ENCODE results near the gene RXRG. TPM values are rescaled to one million over a fixed set of nuclear protein-coding genes. Genes with fewer than 3 reads are reported as not detected.
A peak's percentile ranks its signal among the peaks of the same experiment; 100 is the strongest.

RXRG gene
- total RNA-seq, 1 donor from 2014 or later, result 39.1 TPM

GRCh38 chr1:165439330-165439729 is 5.6 kb downstream of the RXRG start:
- peaks cover 7 to 25% (median 25%) of the 10 kb centered on the region in 3 donors for H3K4me1 ChIP-seq (ENCODE audit: control insufficient read depth in 3 of 3, insufficient read depth in 3 of 3, low read length in 3 of 3)
- no peaks in the 10 kb centered on the region for H3K27me3 ChIP-seq (ENCODE audit: control insufficient read depth in 3 of 3, insufficient read depth in 3 of 3, low read length in 3 of 3)
- H3K36me3 ChIP-seq (ENCODE audit: control insufficient read depth in 3 of 3, insufficient read depth in 3 of 3, low read length in 3 of 3), result no peaks in the 10 kb centered on the region
- no peak overlapping the region for H3K9ac ChIP-seq (ENCODE audit: low read depth in 1 of 3, low read length in 3 of 3)
- no peak overlapping the region for H3K27ac ChIP-seq (ENCODE audit: low read depth, low read length)
- no peak overlapping the region for H3K4me3 ChIP-seq (ENCODE audit: low read length in 3 of 3)
- H3K9me3 ChIP-seq (ENCODE audit: control insufficient read depth in 3 of 3, low read length in 3 of 3), result no peaks in the 10 kb centered on the region

GRCh38 chr1:165436994-165437393 is 7.9 kb downstream of the RXRG start:
- H3K36me3 ChIP-seq (ENCODE audit: control insufficient read depth in 3 of 3, insufficient read depth in 3 of 3, low read length in 3 of 3), result no peaks in the 10 kb centered on the region
- no peaks in the 10 kb centered on the region for H3K9me3 ChIP-seq (ENCODE audit: control insufficient read depth in 3 of 3, low read length in 3 of 3)
- H3K27me3 ChIP-seq (ENCODE audit: control insufficient read depth in 3 of 3, insufficient read depth in 3 of 3, low read length in 3 of 3), result no peaks in the 10 kb centered on the region

GRCh38 chr1:165435801-165436200 is 9.1 kb downstream of the RXRG start:
- Histone ChIP-seq H3K9ac (ENCODE audit: low read depth in 1 of 3, low read length in 3 of 3) (no peak overlapping the region), H3K36me3 (ENCODE audit: control insufficient read depth in 3 of 3, insufficient read depth in 3 of 3, low read length in 3 of 3) (no peaks in the 10 kb centered on the region), H3K27me3 (ENCODE audit: control insufficient read depth in 3 of 3, insufficient read depth in 3 of 3, low read length in 3 of 3) (no peaks in the 10 kb centered on the region), H3K27ac (ENCODE audit: low read depth, low read length) (no peak overlapping the region), H3K9me3 (ENCODE audit: control insufficient read depth in 3 of 3, low read length in 3 of 3) (no peaks in the 10 kb centered on the region), H3K4me1 (ENCODE audit: control insufficient read depth in 3 of 3, insufficient read depth in 3 of 3, low read length in 3 of 3) (peaks cover 0 to 7% (median 4%) of the 10 kb centered on the region in 3 donors), H3K4me3 (ENCODE audit: low read length in 3 of 3) (no peak overlapping the region)

More at GRCh38 chr1:165436994-165437393, 7.9 kb downstream of the RXRG start:
- Histone ChIP-seq H3K27ac (ENCODE audit: low read depth, low read length) (no peak overlapping the region), H3K4me1 (ENCODE audit: control insufficient read depth in 3 of 3, insufficient read depth in 3 of 3, low read length in 3 of 3) (peaks cover 0 to 16% (median 12%) of the 10 kb centered on the region in 3 donors), H3K9ac (ENCODE audit: low read depth in 1 of 3, low read length in 3 of 3) (no peak overlapping the region), H3K4me3 (ENCODE audit: low read length in 3 of 3) (no peak overlapping the region)

- Histone ChIP-seq H3K9me3 (ENCODE audit: control insufficient read depth in 3 of 3, low read length in 3 of 3) (no peaks in the 10 kb centered on the region), H3K4me3 (ENCODE audit: low read length in 3 of 3) (no peak overlapping the region), H3K27me3 (ENCODE audit: control insufficient read depth in 3 of 3, insufficient read depth in 3 of 3, low read length in 3 of 3) (no peaks in the 10 kb centered on the region), H3K27ac (ENCODE audit: low read depth, low read length) (no peak overlapping the region), H3K36me3 (ENCODE audit: control insufficient read depth in 3 of 3, insufficient read depth in 3 of 3, low read length in 3 of 3) (no peaks in the 10 kb centered on the region), H3K9ac (ENCODE audit: low read depth in 1 of 3, low read length in 3 of 3) (no peak overlapping the region), H3K4me1 (ENCODE audit: control insufficient read depth in 3 of 3, insufficient read depth in 3 of 3, low read length in 3 of 3) (peaks cover 3 to 15% (median 7%) of the 10 kb centered on the region in 3 donors)
Measured at GRCh38 chr1:165434281-165434680, 10.6 kb downstream of the RXRG start.

GRCh38 chr1:165431079-165431478 is 13.8 kb downstream of the RXRG start:
- Histone ChIP-seq H3K4me1 (ENCODE audit: control insufficient read depth in 3 of 3, insufficient read depth in 3 of 3, low read length in 3 of 3) (peaks cover 6 to 20% (median 10%) of the 10 kb centered on the region in 3 donors), H3K4me3 (ENCODE audit: low read length in 3 of 3) (no peak overlapping the region), H3K27me3 (ENCODE audit: control insufficient read depth in 3 of 3, insufficient read depth in 3 of 3, low read length in 3 of 3) (no peaks in the 10 kb centered on the region), H3K9me3 (ENCODE audit: control insufficient read depth in 3 of 3, low read length in 3 of 3) (no peaks in the 10 kb centered on the region), H3K36me3 (ENCODE audit: control insufficient read depth in 3 of 3, insufficient read depth in 3 of 3, low read length in 3 of 3) (peaks cover 0 to 7% (median 6%) of the 10 kb centered on the region in 3 donors), H3K27ac (ENCODE audit: low read depth, low read length) (no peak overlapping the region), H3K9ac (ENCODE audit: low read depth in 1 of 3, low read length in 3 of 3) (no peak overlapping the region)

- H3K27me3 ChIP-seq (ENCODE audit: control insufficient read depth in 3 of 3, insufficient read depth in 3 of 3, low read length in 3 of 3), result no peaks in the 10 kb centered on the region
- H3K36me3 ChIP-seq (ENCODE audit: control insufficient read depth in 3 of 3, insufficient read depth in 3 of 3, low read length in 3 of 3), result peaks cover 0 to 7% (median 6%) of the 10 kb centered on the region in 3 donors
- peaks cover 43 to 53% (median 50%) of the 10 kb centered on the region in 3 donors for H3K4me1 ChIP-seq (ENCODE audit: control insufficient read depth in 3 of 3, insufficient read depth in 3 of 3, low read length in 3 of 3)
- H3K27ac ChIP-seq (ENCODE audit: low read depth, low read length), result no peak overlapping the region
- H3K9ac ChIP-seq (ENCODE audit: low read depth in 1 of 3, low read length in 3 of 3), result no peak overlapping the region
- H3K4me3 ChIP-seq (ENCODE audit: low read length in 3 of 3), result no peak overlapping the region
- H3K9me3 ChIP-seq (ENCODE audit: control insufficient read depth in 3 of 3, low read length in 3 of 3), result no peaks in the 10 kb centered on the region
Measured at GRCh38 chr1:165426745-165427144, 18.2 kb downstream of the RXRG start.

- H3K36me3 ChIP-seq (ENCODE audit: control insufficient read depth in 3 of 3, insufficient read depth in 3 of 3, low read length in 3 of 3), result peaks cover 0 to 7% (median 6%) of the 10 kb centered on the region in 3 donors
- H3K9ac ChIP-seq (ENCODE audit: low read depth in 1 of 3, low read length in 3 of 3), result peak overlapping the region in 2 of 3 donors; percentile 5 to 8
- H3K27ac ChIP-seq (ENCODE audit: low read depth, low read length), result peak overlapping the region; percentile 33
- no peaks in the 10 kb centered on the region for H3K9me3 ChIP-seq (ENCODE audit: control insufficient read depth in 3 of 3, low read length in 3 of 3)
- H3K4me1 ChIP-seq (ENCODE audit: control insufficient read depth in 3 of 3, insufficient read depth in 3 of 3, low read length in 3 of 3), result peaks cover 43 to 58% (median 52%) of the 10 kb centered on the region in 3 donors
- no peak overlapping the region for H3K4me3 ChIP-seq (ENCODE audit: low read length in 3 of 3)
- no peaks in the 10 kb centered on the region for H3K27me3 ChIP-seq (ENCODE audit: control insufficient read depth in 3 of 3, insufficient read depth in 3 of 3, low read length in 3 of 3)
Measured at GRCh38 chr1:165425621-165426020, 19.3 kb downstream of the RXRG start.

- no peaks in the 10 kb centered on the region for H3K9me3 ChIP-seq (ENCODE audit: control insufficient read depth in 3 of 3, low read length in 3 of 3)
- no peaks in the 10 kb centered on the region for H3K27me3 ChIP-seq (ENCODE audit: control insufficient read depth in 3 of 3, insufficient read depth in 3 of 3, low read length in 3 of 3)
- H3K4me3 ChIP-seq (ENCODE audit: low read length in 3 of 3), result peak overlapping the region; percentile 6 to 66 (median 60)
- peaks cover 0 to 7% (median 6%) of the 10 kb centered on the region in 3 donors for H3K36me3 ChIP-seq (ENCODE audit: control insufficient read depth in 3 of 3, insufficient read depth in 3 of 3, low read length in 3 of 3)
- peaks cover 48 to 60% (median 49%) of the 10 kb centered on the region in 3 donors for H3K4me1 ChIP-seq (ENCODE audit: control insufficient read depth in 3 of 3, insufficient read depth in 3 of 3, low read length in 3 of 3)
- H3K9ac ChIP-seq (ENCODE audit: low read depth in 1 of 3, low read length in 3 of 3), result peak overlapping the region; percentile 26 to 66 (median 35)
- peak overlapping the region; percentile 61 for H3K27ac ChIP-seq (ENCODE audit: low read depth, low read length)
Measured at GRCh38 chr1:165424454-165425216, 20.3 kb downstream of the RXRG start.

- H3K27ac ChIP-seq (ENCODE audit: low read depth, low read length), result no peak overlapping the region
- H3K9me3 ChIP-seq (ENCODE audit: control insufficient read depth in 3 of 3, low read length in 3 of 3), result no peaks in the 10 kb centered on the region
- peaks cover 49 to 63% (median 52%) of the 10 kb centered on the region in 3 donors for H3K4me1 ChIP-seq (ENCODE audit: control insufficient read depth in 3 of 3, insufficient read depth in 3 of 3, low read length in 3 of 3)
- H3K27me3 ChIP-seq (ENCODE audit: control insufficient read depth in 3 of 3, insufficient read depth in 3 of 3, low read length in 3 of 3), result no peaks in the 10 kb centered on the region
- peak overlapping the region in 1 of 3 donors; percentile 51 for H3K9ac ChIP-seq (ENCODE audit: low read depth in 1 of 3, low read length in 3 of 3)
- no peak overlapping the region for H3K4me3 ChIP-seq (ENCODE audit: low read length in 3 of 3)
- H3K36me3 ChIP-seq (ENCODE audit: control insufficient read depth in 3 of 3, insufficient read depth in 3 of 3, low read length in 3 of 3), result peaks cover 0 to 5% (median 3%) of the 10 kb centered on the region in 3 donors
Measured at GRCh38 chr1:165423136-165423535, 21.8 kb downstream of the RXRG start.

- Histone ChIP-seq H3K36me3 (ENCODE audit: control insufficient read depth in 3 of 3, insufficient read depth in 3 of 3, low read length in 3 of 3) (peaks cover 2 to 13% (median 6%) of the 10 kb centered on the region in 3 donors), H3K27ac (ENCODE audit: low read depth, low read length) (no peak overlapping the region), H3K9me3 (ENCODE audit: control insufficient read depth in 3 of 3, low read length in 3 of 3) (no peaks in the 10 kb centered on the region), H3K27me3 (ENCODE audit: control insufficient read depth in 3 of 3, insufficient read depth in 3 of 3, low read length in 3 of 3) (no peaks in the 10 kb centered on the region), H3K9ac (ENCODE audit: low read depth in 1 of 3, low read length in 3 of 3) (no peak overlapping the region), H3K4me3 (ENCODE audit: low read length in 3 of 3) (no peak overlapping the region), H3K4me1 (ENCODE audit: control insufficient read depth in 3 of 3, insufficient read depth in 3 of 3, low read length in 3 of 3) (peaks cover 37 to 50% (median 45%) of the 10 kb centered on the region in 3 donors)
Measured at GRCh38 chr1:165420655-165421054, 24.3 kb downstream of the RXRG start.
